Activated CD4-positive, alpha-beta T cell treated with anti-CD3 and anti-CD28 coated beads, Interleukin-2, amount 10 ng/mL, durations not matched to agents 24 days and 14 days (primary cell): Measurements from ENCODE around the gene MCCC2. TPM values are rescaled to one million over a fixed set of nuclear protein-coding genes. Genes with fewer than 3 reads are reported as not detected.
"Not testable (repeated sequence)": the region's sequence is repeated elsewhere in the genome, so short reads cannot be mapped to it uniquely, and the experiment has no call there.

Source experiments
- DNase-seq: peaks from one replicate; pipeline ENCODE4 v3.0.0; 2022
- H3K27ac Mint-ChIP-seq: one replicate; pipeline ENCODE4 v1.8.0; 2022; ENCODE audit warnings: mild to moderate bottlenecking, mixed read lengths
- H3K27me3 Mint-ChIP-seq: one replicate; pipeline ENCODE4 v1.8.0; 2022; ENCODE audit warnings: mixed read lengths
- H3K36me3 Mint-ChIP-seq: one replicate; pipeline ENCODE4 v1.8.0; 2022; ENCODE audit warnings: low read depth, mild to moderate bottlenecking, mixed read lengths
- H3K4me1 Mint-ChIP-seq: one replicate; pipeline ENCODE4 v1.8.0; 2021; ENCODE audit warnings: mixed read lengths
- H3K4me3 Mint-ChIP-seq: one replicate; pipeline ENCODE4 v1.8.0; 2022; ENCODE audit warnings: mild to moderate bottlenecking, moderate library complexity, mixed read lengths
- H3K9me3 Mint-ChIP-seq: one replicate; pipeline ENCODE4 v1.8.0; 2021; ENCODE audit warnings: mixed read lengths
- intact Hi-C: fragments of 100-400 bp; cut with micrococcal nuclease; formaldehyde crosslinking; loops from one replicate; pipeline ENCODE4 v1.15.1; 2023
- total RNA-seq: library from RNA; stranded (reverse); gene quantifications from 2 replicates; pipeline ENCODE4 v1.2.3, GENCODE V29; 2022

The MCCC2 gene
- total RNA-seq, result 58.7 and 58.9 TPM in 2 replicates

- H3K27ac Mint-ChIP-seq, result peak within 1 kb of the TSS; percentile 99
- peaks cover 5% of the 10 kb centered on the region for H3K9me3 Mint-ChIP-seq
- H3K4me1 Mint-ChIP-seq, result peaks cover 31% of the 10 kb centered on the region
- DNase-seq, result peak; percentile 99
- no peaks in the 10 kb centered on the region for H3K27me3 Mint-ChIP-seq
- intact Hi-C loops, result loop anchor here (1.0 to 10.0 kb wide), 5 partner anchors 14 to 1978 kb away; partner anchors contain the start of genes ANKRA2, BDP1 and UTP15
- peak within 1 kb of the TSS; percentile 89 for H3K4me3 Mint-ChIP-seq
- peaks cover 9% of the 10 kb centered on the region for H3K36me3 Mint-ChIP-seq
These were observed at the start of gene MCCC2 for GRCh38 chr5:71586941-71587765. Gene MCCC2 (plus strand): TSS chr5:71587340. CDS start chr5:71587426, 86 bp downstream.

- Mint-ChIP-seq H3K4me3 (no peak overlapping the region), H3K27me3 (no peaks in the 10 kb centered on the region), H3K36me3 (peaks cover 54% of the 10 kb centered on the region), H3K27ac (peak overlapping the region; percentile 31), H3K4me1 (peaks cover 12% of the 10 kb centered on the region), H3K9me3 (no peaks in the 10 kb centered on the region)
- no peak for DNase-seq
- intact Hi-C loops, result no loop called here
These were observed 49.5 kb upstream of the MCCC2 start for GRCh38 chr5:71537687-71538086.

GRCh38 chr5:71550885-71551284, 36.3 kb upstream of the MCCC2 start:
- not testable (repeated sequence) for H3K9me3 Mint-ChIP-seq, H3K27ac Mint-ChIP-seq, H3K4me1 Mint-ChIP-seq, H3K4me3 Mint-ChIP-seq, H3K27me3 Mint-ChIP-seq
- DNase-seq, result peak; percentile 23
- peaks cover 61% of the 10 kb centered on the region for H3K36me3 Mint-ChIP-seq
- intact Hi-C loops, result loop anchor here (10.0 kb wide), 1 partner anchor 204 kb away; no protein-coding TSS in a partner anchor

- not testable (repeated sequence) for H3K4me1 Mint-ChIP-seq, H3K27ac Mint-ChIP-seq, H3K4me3 Mint-ChIP-seq, H3K9me3 Mint-ChIP-seq, H3K27me3 Mint-ChIP-seq
- H3K36me3 Mint-ChIP-seq, result peaks cover 60% of the 10 kb centered on the region
- intact Hi-C loops, result loop anchor here (10.0 kb wide), 1 partner anchor 203 kb away; no protein-coding TSS in a partner anchor
- DNase-seq, result peak; percentile 16
These were observed 35.6 kb upstream of the MCCC2 start for GRCh38 chr5:71551582-71551981.

- peak; percentile 27 for DNase-seq
- not testable (repeated sequence) for H3K4me3 Mint-ChIP-seq, H3K27me3 Mint-ChIP-seq, H3K9me3 Mint-ChIP-seq, H3K4me1 Mint-ChIP-seq
- Mint-ChIP-seq H3K27ac (peak overlapping the region; percentile 15), H3K36me3 (peaks cover 59% of the 10 kb centered on the region)
- intact Hi-C loops, result loop anchor here (10.0 kb wide), 1 partner anchor 203 kb away; no protein-coding TSS in a partner anchor
These were observed 35.0 kb upstream of the MCCC2 start for GRCh38 chr5:71552026-71552749.

- no peak overlapping the region for H3K27ac Mint-ChIP-seq
- no peak overlapping the region for H3K4me3 Mint-ChIP-seq
- H3K27me3 Mint-ChIP-seq, result no peaks in the 10 kb centered on the region
- no peaks in the 10 kb centered on the region for H3K4me1 Mint-ChIP-seq
- DNase-seq, result peak; percentile 41
- no peaks in the 10 kb centered on the region for H3K9me3 Mint-ChIP-seq
- H3K36me3 Mint-ChIP-seq, result peaks cover 31% of the 10 kb centered on the region
- intact Hi-C loops, result no loop called here
These were observed 24.0 kb upstream of the MCCC2 start for GRCh38 chr5:71563161-71563560.

- intact Hi-C loops, result loop anchor here (5.0 kb wide), 1 partner anchor 37 kb away; no protein-coding TSS in a partner anchor
These were observed 22.2 kb upstream of the MCCC2 start for GRCh38 chr5:71564895-71565294.

GRCh38 chr5:71569748-71570509, 17.2 kb upstream of the MCCC2 start:
- DNase-seq, result no peak
- Mint-ChIP-seq H3K4me3 (no peak overlapping the region), H3K27ac (no peak overlapping the region), H3K4me1 (no peaks in the 10 kb centered on the region), H3K9me3 (no peaks in the 10 kb centered on the region), H3K36me3 (peaks cover 15% of the 10 kb centered on the region), H3K27me3 (no peaks in the 10 kb centered on the region)
- intact Hi-C loops, result loop anchor here (5.0 kb wide), 1 partner anchor 32 kb away; no protein-coding TSS in a partner anchor

More at GRCh38 chr5:71564895-71565294, 22.2 kb upstream of the MCCC2 start:
- no peaks in the 10 kb centered on the region for H3K9me3 Mint-ChIP-seq
- no peak overlapping the region for H3K27ac Mint-ChIP-seq
- H3K27me3 Mint-ChIP-seq, result no peaks in the 10 kb centered on the region
- peaks cover 33% of the 10 kb centered on the region for H3K36me3 Mint-ChIP-seq
- no peaks in the 10 kb centered on the region for H3K4me1 Mint-ChIP-seq
- no peak for DNase-seq
- no peak overlapping the region for H3K4me3 Mint-ChIP-seq

- intact Hi-C loops, H3K27me3 Mint-ChIP-seq, H3K27ac Mint-ChIP-seq, H3K9me3 Mint-ChIP-seq, DNase-seq, H3K36me3 Mint-ChIP-seq, H3K4me1 Mint-ChIP-seq, H3K4me3 Mint-ChIP-seq: not testable (repeated sequence)
These were observed 15.3 kb upstream of the MCCC2 start for GRCh38 chr5:71571811-71572210.

GRCh38 chr5:71573591-71573990, 13.5 kb upstream of the MCCC2 start:
- no peak overlapping the region for H3K4me3 Mint-ChIP-seq
- no peaks in the 10 kb centered on the region for H3K27me3 Mint-ChIP-seq
- no peak overlapping the region for H3K27ac Mint-ChIP-seq
- peaks cover 11% of the 10 kb centered on the region for H3K36me3 Mint-ChIP-seq
- H3K4me1 Mint-ChIP-seq, result no peaks in the 10 kb centered on the region
- intact Hi-C loops, result no loop called here
- H3K9me3 Mint-ChIP-seq, result no peaks in the 10 kb centered on the region
- peak; percentile 47 for DNase-seq

GRCh38 chr5:71575588-71575987, 11.6 kb upstream of the MCCC2 start:
- H3K4me3 Mint-ChIP-seq, H3K4me1 Mint-ChIP-seq, H3K9me3 Mint-ChIP-seq, intact Hi-C loops, DNase-seq, H3K27ac Mint-ChIP-seq, H3K27me3 Mint-ChIP-seq: not testable (repeated sequence)
- peaks cover 11% of the 10 kb centered on the region for H3K36me3 Mint-ChIP-seq

GRCh38 chr5:71576241-71576640, 10.9 kb upstream of the MCCC2 start:
- intact Hi-C loops, result no loop called here
- Mint-ChIP-seq H3K9me3 (no peaks in the 10 kb centered on the region), H3K4me1 (no peaks in the 10 kb centered on the region), H3K27ac (no peak overlapping the region), H3K27me3 (no peaks in the 10 kb centered on the region), H3K36me3 (peaks cover 11% of the 10 kb centered on the region), H3K4me3 (no peak overlapping the region)
- DNase-seq, result peak; percentile 44

- peak; percentile 48 for DNase-seq
- H3K27me3 Mint-ChIP-seq, H3K4me3 Mint-ChIP-seq, H3K9me3 Mint-ChIP-seq, H3K27ac Mint-ChIP-seq, H3K4me1 Mint-ChIP-seq, intact Hi-C loops: not testable (repeated sequence)
- H3K36me3 Mint-ChIP-seq, result peaks cover 11% of the 10 kb centered on the region
These were observed 9.3 kb upstream of the MCCC2 start for GRCh38 chr5:71577839-71578238.
